Measurements from ENCODE around the gene PAM16.

DNA sequence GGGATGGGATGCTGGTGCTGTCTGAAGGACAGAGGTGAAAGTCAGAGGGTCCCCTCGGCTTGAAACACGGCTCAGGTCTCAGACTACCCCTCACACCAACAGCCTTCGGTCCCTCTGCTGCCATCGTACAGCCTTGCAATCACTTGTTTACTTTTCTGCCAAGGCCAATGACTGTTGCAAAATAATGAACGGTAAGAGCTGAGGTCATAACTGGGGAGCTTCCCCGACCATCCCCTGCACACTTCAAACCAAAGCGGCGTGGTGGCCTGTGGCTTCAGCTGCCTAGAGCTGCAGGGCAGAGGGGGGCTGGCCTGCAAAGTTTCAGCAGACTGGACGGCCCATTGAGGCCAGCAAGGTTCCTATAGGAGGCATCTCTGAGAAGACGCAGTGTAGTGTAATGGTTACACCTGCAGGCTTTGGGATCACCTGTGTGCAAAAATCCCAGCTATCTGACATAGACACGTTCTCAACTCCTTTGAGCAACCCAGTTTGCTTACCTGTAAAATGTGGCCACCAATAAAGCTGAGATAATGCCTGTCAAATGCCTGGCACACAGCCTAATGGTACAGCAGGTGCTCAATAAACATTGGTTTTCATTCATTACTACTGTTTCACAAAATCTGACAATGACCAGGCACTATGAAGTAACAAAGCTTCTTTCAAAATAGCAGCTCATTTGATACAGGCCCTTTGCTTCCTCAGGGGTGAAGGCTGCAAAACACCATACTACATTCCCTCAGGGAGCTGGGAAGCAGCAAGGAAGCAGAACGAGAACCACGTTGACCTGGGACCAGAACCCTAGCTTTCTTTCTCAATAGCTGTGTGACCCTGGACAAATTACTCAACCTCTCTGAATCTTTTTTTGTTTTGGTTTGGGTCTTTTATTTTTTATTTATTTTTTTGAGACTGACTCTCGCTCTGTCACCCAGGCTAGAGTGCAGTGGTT, 5.0 kb downstream of the PAM16 start:
- TF ChIP-seq EZH2phosphoT487 (IDR thresholded peaks at IDR 0.05; ENCODE audit: insufficient read depth, low read depth) (no peak), EZH2 (IDR thresholded peaks at IDR 0.05; ENCODE audit: insufficient read depth, poor library complexity, severe bottlenecking) (no peak)

Measured in GM23248 (cell line).